ENCODE data around the gene CGB3.

The CGB3 gene

GRCh38 chr19:48992581-48993174 is 31.5 kb downstream of the CGB3 start:
- DNase-seq (ENCODE audit: low read depth, low spot score), result no peak
- peak overlapping the region; percentile 72 for H3K4me3 ChIP-seq (ENCODE audit: low read length)

- H3K4me3 ChIP-seq (ENCODE audit: low read length), result peak overlapping the region; percentile 72
- DNase-seq (ENCODE audit: low read depth, low spot score), result no peak
Measured at GRCh38 chr19:48991873-48992580, 32.1 kb downstream of the CGB3 start.

GRCh38 chr19:48991011-48991609 is 33.0 kb downstream of the CGB3 start:
- H3K4me3 ChIP-seq (ENCODE audit: low read length), result no peak overlapping the region
- no peak for DNase-seq (ENCODE audit: low read depth, low spot score)

GRCh38 chr19:48990400-48990799 is 33.7 kb downstream of the CGB3 start:
- H3K4me3 ChIP-seq (ENCODE audit: low read length), result no peak overlapping the region
- DNase-seq (ENCODE audit: low read depth, low spot score), result no peak

- no peak overlapping the region for H3K4me3 ChIP-seq (ENCODE audit: low read length)
- DNase-seq (ENCODE audit: low read depth, low spot score), result no peak
Measured at GRCh38 chr19:48989701-48990291, 34.3 kb downstream of the CGB3 start.

- H3K4me3 ChIP-seq (ENCODE audit: low read length), result no peak overlapping the region
- no peak for DNase-seq (ENCODE audit: low read depth, low spot score)
Measured at GRCh38 chr19:48988860-48989259, 35.3 kb downstream of the CGB3 start.

- H3K4me3 ChIP-seq (ENCODE audit: low read length), result no peak overlapping the region
- no peak for DNase-seq (ENCODE audit: low read depth, low spot score)
Measured at GRCh38 chr19:48988286-48988685, 35.8 kb downstream of the CGB3 start.

- H3K4me3 ChIP-seq (ENCODE audit: low read length), result no peak overlapping the region
- no peak for DNase-seq (ENCODE audit: low read depth, low spot score)
Measured at GRCh38 chr19:48987323-48987722, 36.8 kb downstream of the CGB3 start.

GRCh38 chr19:48986211-48986610 is 37.9 kb downstream of the CGB3 start:
- no peak overlapping the region for H3K4me3 ChIP-seq (ENCODE audit: low read length)
- DNase-seq (ENCODE audit: low read depth, low spot score), result no peak

- H3K4me3 ChIP-seq (ENCODE audit: low read length), result no peak overlapping the region
- DNase-seq (ENCODE audit: low read depth, low spot score), result no peak
Measured at GRCh38 chr19:48985711-48986110, 38.4 kb downstream of the CGB3 start.

GRCh38 chr19:48982280-48982679 is 41.9 kb downstream of the CGB3 start:
- DNase-seq (ENCODE audit: low read depth, low spot score), result no peak
- H3K4me3 ChIP-seq (ENCODE audit: low read length), result no peak overlapping the region

GRCh38 chr19:48977061-48977460 is 47.1 kb downstream of the CGB3 start:
- no peak for DNase-seq (ENCODE audit: low read depth, low spot score)
- H3K4me3 ChIP-seq (ENCODE audit: low read length), result no peak overlapping the region

GRCh38 chr19:48975947-48976847 is 47.9 kb downstream of the CGB3 start:
- H3K4me3 ChIP-seq (ENCODE audit: low read length), result no peak overlapping the region
- peak; percentile 45 for DNase-seq (ENCODE audit: low read depth, low spot score)

All from Jurkat, Clone E6-1 (cell line).